Caco-2 (cell line): ENCODE data around the gene FCGR2B. TPM values are rescaled to one million over a fixed set of nuclear protein-coding genes. Genes with fewer than 3 reads are reported as not detected.

Experiments used
- BruUV-seq: library from RNA; stranded (reverse); fragments of 400-500 nt; replicated peaks from 2 replicates; lab custom pipeline; 2021; lab: Mats Ljungman, UMichigan
- CTCF ChIA-PET: fragments of 300-600 bp; sonication (Branson Sonifier 250); formaldehyde crosslinking; loops from one replicate; lab custom pipeline; 2022; ENCODE audit warnings: antibody characterized with exemption; lab: Charles Lee
- POLR2A ChIA-PET: fragments of 300-600 bp; sonication (Branson Sonifier 250); formaldehyde crosslinking; loops from one replicate; lab custom pipeline; 2022; ENCODE audit warnings: antibody characterized with exemption; lab: Charles Lee
- DNase-seq, 2 experiments: peaks; one replicate each; pipeline versions ENCODE4 v3.0.0 to v3.0.0-alpha.2; 2020 to 2022
- H3K27me3 ChIP-seq: replicated peaks from 2 replicates; pipeline ENCODE4 v1.6.0; 2011; ENCODE audit warnings: low read length; ENCODE audit not compliant: control insufficient read depth, insufficient read depth
- H3K36me3 ChIP-seq: 2 replicates; pipeline ENCODE4 v1.5.1; 2011; ENCODE audit warnings: low read length; ENCODE audit not compliant: control insufficient read depth, insufficient read depth
- H3K4me1 ChIP-seq: fragments of 250-450 bp; sonication (Bioruptor Pico); 2 replicates; pipeline ENCODE4 v1.5.1; 2020; ENCODE audit warnings: mild to moderate bottlenecking
- H3K4me3 ChIP-seq: 2 replicates; pipeline ENCODE4 v1.5.1; 2011; ENCODE audit warnings: low read depth, mild to moderate bottlenecking, control low read depth, low read length
- H3K9me3 ChIP-seq: fragments of 250-450 bp; sonication (Bioruptor Pico); 2 replicates; pipeline ENCODE4 v1.5.1; 2020; ENCODE audit warnings: mild to moderate bottlenecking, moderate library complexity
- H3K27ac Mint-ChIP-seq: one replicate; pipeline ENCODE4 v1.8.0; 2022; ENCODE audit warnings: mixed read lengths; ENCODE audit not compliant: unreplicated experiment
- H3K27me3 Mint-ChIP-seq: one replicate; pipeline ENCODE4 v1.8.0; 2022; ENCODE audit warnings: mixed read lengths; ENCODE audit not compliant: insufficient read depth, unreplicated experiment
- H3K36me3 Mint-ChIP-seq: one replicate; pipeline ENCODE4 v1.8.0; 2022; ENCODE audit warnings: mild to moderate bottlenecking, mixed read lengths; ENCODE audit not compliant: insufficient read depth, unreplicated experiment
- H3K4me1 Mint-ChIP-seq: one replicate; pipeline ENCODE4 v1.8.0; 2022; ENCODE audit warnings: low read depth, mixed read lengths; ENCODE audit not compliant: unreplicated experiment
- H3K4me3 Mint-ChIP-seq: one replicate; pipeline ENCODE4 v1.8.0; 2022; ENCODE audit warnings: mild to moderate bottlenecking, moderate library complexity, mixed read lengths; ENCODE audit not compliant: unreplicated experiment
- H3K9me3 Mint-ChIP-seq: one replicate; pipeline ENCODE4 v1.8.0; 2022; ENCODE audit warnings: mixed read lengths; ENCODE audit not compliant: unreplicated experiment
- intact Hi-C: fragments of 100-400 bp; cut with micrococcal nuclease; formaldehyde crosslinking; loops from one replicate; pipeline ENCODE4 v1.10.0; 2022; ENCODE audit not compliant: unreplicated experiment
- total RNA-seq: library from RNA; stranded (reverse); gene quantifications from 2 replicates; pipeline ENCODE4 v1.2.3, GENCODE V29; 2022
- TF ChIP-seq, protein P1 (sequence below), 2 experiments: fragments of 200-600 bp in 1 of 2; IDR thresholded peaks; 1 replicate in 1 of 2; 2 replicates in 1 of 2; pipeline versions ENCODE4 v1.5.1 to v1.8.0; 2011 to 2022; ENCODE audit warnings: antibody characterized with exemption in 1 of 2, control low read depth in 1 of 2, inconsistent platforms in 1 of 2, low read depth in 1 of 2, low read length in 1 of 2, mild to moderate bottlenecking in 1 of 2, moderate library complexity in 1 of 2; ENCODE audit not compliant: insufficient read depth in 1 of 2, severe bottlenecking in 1 of 2, unreplicated experiment in 1 of 2

The FCGR2B gene
- total RNA-seq, 1 experiment from 2014 or later = not detected

DNA sequence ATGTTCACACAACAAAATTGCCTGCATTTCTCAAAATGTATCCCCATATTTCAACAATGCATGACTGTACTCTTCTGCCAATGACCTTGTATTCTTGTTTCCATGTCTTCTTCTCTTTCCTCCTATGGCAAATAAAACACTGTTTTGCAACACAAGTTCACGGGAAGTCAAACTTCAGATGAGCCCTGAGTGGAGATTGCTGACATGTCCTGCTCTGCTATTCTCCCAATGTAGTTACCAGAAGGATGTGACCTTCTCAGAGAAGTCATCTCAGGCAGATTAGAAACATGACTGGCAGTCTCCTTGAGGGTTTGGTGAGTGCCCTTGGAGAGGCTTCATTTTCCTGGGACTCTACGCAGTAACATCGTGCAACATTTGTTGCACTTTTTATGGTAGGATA lies 15.6 kb downstream of the FCGR2B start:
- H3K36me3 ChIP-seq = no peaks in the 10 kb centered on the region
- Mint-ChIP-seq H3K4me3 (no peak overlapping the region), H3K27ac (no peak overlapping the region), H3K9me3 (no peaks in the 10 kb centered on the region), H3K36me3 (no peaks in the 10 kb centered on the region), H3K4me1 (no peaks in the 10 kb centered on the region), H3K27me3 (peaks cover 12% of the 10 kb centered on the region)
- no peaks in the 10 kb centered on the region for H3K4me1 ChIP-seq
- TF ChIP-seq, protein P1, sequence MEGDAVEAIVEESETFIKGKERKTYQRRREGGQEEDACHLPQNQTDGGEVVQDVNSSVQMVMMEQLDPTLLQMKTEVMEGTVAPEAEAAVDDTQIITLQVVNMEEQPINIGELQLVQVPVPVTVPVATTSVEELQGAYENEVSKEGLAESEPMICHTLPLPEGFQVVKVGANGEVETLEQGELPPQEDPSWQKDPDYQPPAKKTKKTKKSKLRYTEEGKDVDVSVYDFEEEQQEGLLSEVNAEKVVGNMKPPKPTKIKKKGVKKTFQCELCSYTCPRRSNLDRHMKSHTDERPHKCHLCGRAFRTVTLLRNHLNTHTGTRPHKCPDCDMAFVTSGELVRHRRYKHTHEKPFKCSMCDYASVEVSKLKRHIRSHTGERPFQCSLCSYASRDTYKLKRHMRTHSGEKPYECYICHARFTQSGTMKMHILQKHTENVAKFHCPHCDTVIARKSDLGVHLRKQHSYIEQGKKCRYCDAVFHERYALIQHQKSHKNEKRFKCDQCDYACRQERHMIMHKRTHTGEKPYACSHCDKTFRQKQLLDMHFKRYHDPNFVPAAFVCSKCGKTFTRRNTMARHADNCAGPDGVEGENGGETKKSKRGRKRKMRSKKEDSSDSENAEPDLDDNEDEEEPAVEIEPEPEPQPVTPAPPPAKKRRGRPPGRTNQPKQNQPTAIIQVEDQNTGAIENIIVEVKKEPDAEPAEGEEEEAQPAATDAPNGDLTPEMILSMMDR (IDR thresholded peaks at IDR 0.05; ENCODE audit: insufficient read depth in 1 of 2, low read depth in 1 of 2, low read length in 1 of 2, severe bottlenecking in 1 of 2, unreplicated experiment in 1 of 2) = no peak
- ChIA-PET CTCF (no interaction called here), POLR2A (no interaction called here)
- no TSS peak for BruUV-seq
- no peak overlapping the region for H3K4me3 ChIP-seq
- H3K9me3 ChIP-seq = no peaks in the 10 kb centered on the region
- H3K27me3 ChIP-seq = no peaks in the 10 kb centered on the region
- intact Hi-C loops = no loop called here
- DNase-seq = no peak

DNA sequence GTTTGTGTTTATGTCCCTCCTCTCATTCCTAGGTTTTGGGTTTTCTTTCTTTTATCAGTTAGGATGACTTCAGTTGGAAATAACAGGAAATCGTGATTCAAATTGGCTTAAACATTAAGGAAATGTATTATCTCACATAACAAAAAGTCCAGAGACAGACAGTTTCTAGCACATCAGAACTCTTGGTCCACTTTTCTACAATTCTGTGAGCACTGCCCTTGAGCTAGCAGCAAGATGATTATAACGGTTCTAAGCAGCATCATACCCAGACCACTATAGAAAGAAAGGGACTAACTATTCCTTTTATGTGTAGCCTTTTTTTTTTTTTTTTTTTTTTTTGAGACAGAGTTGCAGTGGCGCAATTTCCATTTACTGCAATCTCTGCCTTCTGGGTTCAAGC lies 18.9 kb downstream of the FCGR2B start:
- Histone ChIP-seq H3K9me3 (no peaks in the 10 kb centered on the region), H3K27me3 (no peaks in the 10 kb centered on the region), H3K4me3 (no peak overlapping the region), H3K36me3 (no peaks in the 10 kb centered on the region), H3K4me1 (no peaks in the 10 kb centered on the region)
- CTCF ChIA-PET = interaction anchor here (0.7 kb wide), 1 partner anchor 990 kb away, joined by 4 read pairs; no protein-coding TSS in a partner anchor
- Mint-ChIP-seq H3K36me3 (no peaks in the 10 kb centered on the region), H3K9me3 (no peaks in the 10 kb centered on the region), H3K27me3 (peaks cover 25% of the 10 kb centered on the region), H3K4me1 (no peaks in the 10 kb centered on the region), H3K4me3 (no peak overlapping the region), H3K27ac (no peak overlapping the region)
- POLR2A ChIA-PET = no interaction called here
- TF ChIP-seq, protein P1 (IDR thresholded peaks at IDR 0.05; ENCODE audit: insufficient read depth in 1 of 2, low read depth in 1 of 2, low read length in 1 of 2, severe bottlenecking in 1 of 2, unreplicated experiment in 1 of 2) = no peak
- no peak for DNase-seq
- no TSS peak for BruUV-seq
- intact Hi-C loops = no loop called here

DNA sequence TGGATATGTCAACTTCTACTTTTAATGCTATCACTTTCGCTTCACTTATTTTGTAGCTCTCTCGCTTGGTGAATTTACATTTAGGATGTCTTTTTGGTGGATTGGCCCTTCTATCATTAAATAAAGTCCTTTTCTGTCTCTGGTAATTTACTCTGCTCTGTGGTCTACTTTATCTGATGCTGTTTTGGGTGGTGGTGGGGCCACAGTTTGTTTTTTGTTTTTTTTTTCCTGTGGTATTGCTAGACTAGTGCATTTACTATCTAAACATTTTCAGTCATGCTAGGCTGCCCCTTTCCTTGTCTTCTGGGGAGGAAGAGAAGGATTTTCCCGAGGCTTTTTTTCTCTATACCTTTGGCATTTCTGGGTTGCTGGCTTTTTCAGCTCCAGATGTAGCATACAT lies 26.0 kb downstream of the FCGR2B start:
- POLR2A ChIA-PET = no interaction called here
- H3K9me3 Mint-ChIP-seq = no peaks in the 10 kb centered on the region

More for the DNA sequence above, 26.0 kb downstream of the FCGR2B start:
- DNase-seq = no peak
- Histone ChIP-seq H3K36me3 (no peaks in the 10 kb centered on the region), H3K4me1 (no peaks in the 10 kb centered on the region), H3K9me3 (no peaks in the 10 kb centered on the region), H3K27me3 (no peaks in the 10 kb centered on the region), H3K4me3 (no peak overlapping the region)
- intact Hi-C loops = no loop called here
- Mint-ChIP-seq H3K4me1 (no peaks in the 10 kb centered on the region), H3K4me3 (no peak overlapping the region), H3K27me3 (peaks cover 20% of the 10 kb centered on the region), H3K27ac (peak overlapping the region; percentile 60), H3K36me3 (no peaks in the 10 kb centered on the region)
- CTCF ChIA-PET = no interaction called here
- BruUV-seq = no TSS peak
- TF ChIP-seq, protein P1 (IDR thresholded peaks at IDR 0.05; ENCODE audit: insufficient read depth in 1 of 2, low read depth in 1 of 2, low read length in 1 of 2, severe bottlenecking in 1 of 2, unreplicated experiment in 1 of 2) = no peak
